HG03025 (cell line): ENCODE results near the gene PEMT.
"Not testable (repeated sequence)": the region's sequence is repeated elsewhere in the genome, so short reads cannot be mapped to it uniquely, and the experiment has no call there.

Experiments used
- ATAC-seq: cut with Tn5 transposase; IDR thresholded peaks from one replicate; pipeline ENCODE4 v1.9.1; 2021; ENCODE audit warnings: mild to moderate bottlenecking, moderate library complexity; ENCODE audit not compliant: unreplicated experiment, low FRiP score

The PEMT gene

DNA sequence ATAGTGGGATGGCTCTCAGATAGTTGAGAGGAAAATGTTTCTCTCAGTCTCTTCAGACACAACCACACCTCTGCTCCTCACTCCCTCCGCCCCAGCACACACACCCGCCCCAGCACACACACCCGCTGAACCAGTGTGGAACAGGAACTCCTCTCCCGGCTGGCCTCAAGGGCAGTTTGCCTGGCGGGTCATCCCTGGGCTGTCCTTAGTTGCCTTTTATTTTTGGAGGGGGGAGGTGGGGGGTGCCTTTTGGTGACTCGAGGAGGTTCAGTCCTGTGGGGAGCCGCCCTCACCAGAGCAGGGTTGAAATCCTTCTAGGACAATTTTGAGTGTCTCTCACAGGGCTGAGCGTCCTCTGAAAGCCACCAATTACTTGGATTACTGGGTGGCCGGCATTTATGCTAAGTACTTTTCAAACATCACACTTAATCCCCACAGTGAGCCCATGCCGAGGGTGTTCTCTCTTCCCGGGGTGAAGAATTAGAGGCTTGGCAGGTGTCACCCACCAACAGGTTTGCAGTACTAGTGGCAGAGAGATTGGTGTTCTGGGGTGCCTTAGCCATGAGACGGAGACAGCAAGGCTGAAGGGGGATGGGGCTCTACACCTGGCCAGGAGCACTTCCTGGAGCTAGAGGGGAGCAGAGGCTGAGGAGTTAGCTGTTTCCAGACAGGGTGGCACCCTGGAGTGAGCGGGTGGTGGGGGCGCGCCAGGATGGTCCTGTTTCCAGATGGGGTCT lies 98.1 kb downstream of the PEMT start:
- ATAC-seq = no peak

DNA sequence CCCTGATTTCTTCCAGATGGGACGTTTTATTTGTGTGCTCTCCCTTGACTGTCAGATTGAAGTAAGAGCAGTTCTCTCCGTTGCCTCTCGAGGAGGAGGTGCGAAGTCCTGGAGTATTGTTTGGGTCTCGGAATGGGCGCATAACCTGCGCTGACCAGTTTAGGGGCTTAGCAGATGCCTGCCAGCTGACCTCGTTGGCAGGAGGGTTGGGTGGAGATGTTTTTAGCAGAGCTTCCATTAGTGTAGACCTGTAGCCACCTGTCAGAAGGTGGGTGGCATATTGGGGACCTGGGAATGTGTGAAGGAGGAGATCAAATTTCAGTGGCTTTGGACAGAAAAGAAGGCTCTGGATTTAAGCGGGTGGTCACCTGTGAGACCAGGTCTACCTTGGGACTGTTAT lies 98.9 kb downstream of the PEMT start:
- no peak for ATAC-seq

DNA sequence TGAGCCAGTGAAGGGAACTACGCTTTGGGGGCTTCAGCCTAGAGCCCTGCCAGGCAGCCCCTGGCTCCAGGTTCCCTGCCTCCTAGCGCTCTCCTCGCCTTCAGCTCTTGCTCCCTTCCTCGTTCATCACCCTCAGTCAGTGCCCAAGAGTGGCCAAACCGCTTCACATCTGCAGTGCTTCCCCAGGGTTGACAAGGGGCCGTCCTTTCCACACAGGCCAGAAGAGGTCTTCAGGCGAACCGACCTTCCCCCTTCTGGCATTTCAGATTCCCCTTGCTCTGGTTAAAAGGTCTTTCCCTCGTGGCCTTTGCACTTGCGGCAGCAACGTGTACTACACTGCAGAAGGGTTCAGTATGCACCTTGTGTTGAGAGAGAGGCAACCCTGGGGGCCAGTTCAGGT lies 99.4 kb downstream of the PEMT start:
- no peak for ATAC-seq

GRCh38 chr17:17491546-17491988 lies 99.9 kb downstream of the PEMT start:
- no peak for ATAC-seq

GRCh38 chr17:17491031-17491471 lies 100.5 kb downstream of the PEMT start:
- ATAC-seq = no peak

GRCh38 chr17:17487998-17488397 lies 103.5 kb downstream of the PEMT start:
- no peak for ATAC-seq

DNA sequence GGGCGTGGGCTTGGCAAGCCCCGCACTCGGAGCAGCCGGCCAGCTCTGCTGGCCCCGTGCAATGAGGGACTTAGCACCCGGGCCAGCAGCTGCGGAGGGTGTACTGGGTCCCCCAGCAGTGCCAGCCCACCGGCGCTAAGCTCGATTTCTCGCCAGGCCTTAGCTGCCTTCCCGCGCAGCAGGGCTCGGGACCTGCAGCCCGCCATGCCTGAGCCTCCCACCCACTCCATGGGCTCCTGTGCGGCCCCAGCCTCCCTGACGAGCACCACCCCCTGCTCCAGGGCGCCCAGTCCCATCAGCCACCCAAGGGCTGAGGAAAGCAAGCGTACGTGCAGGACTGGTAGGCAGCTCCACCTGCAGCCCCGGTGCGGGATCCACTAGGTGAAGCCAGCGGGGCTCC lies 105.1 kb downstream of the PEMT start:
- ATAC-seq = not testable (repeated sequence)

DNA sequence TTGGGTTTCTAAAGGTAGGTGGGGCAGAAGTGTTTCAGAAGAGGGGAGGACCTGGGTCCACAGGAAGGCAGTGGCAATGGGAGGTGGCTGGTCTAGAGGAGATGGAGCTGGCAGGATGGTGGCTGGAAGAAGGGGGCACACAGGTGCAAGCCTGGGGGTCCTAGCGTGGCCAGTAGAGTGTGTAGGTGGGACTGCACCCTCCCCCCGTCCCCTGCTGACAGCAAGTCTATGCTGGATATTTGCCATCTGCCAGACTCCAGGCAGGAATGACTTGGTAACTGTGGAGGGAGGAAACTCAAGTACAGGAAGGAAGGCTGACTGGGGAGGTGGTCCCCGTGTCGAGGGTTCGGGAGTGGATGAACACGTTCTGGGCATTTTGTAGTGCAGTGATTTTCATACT lies 106.1 kb downstream of the PEMT start:
- ATAC-seq = no peak

GRCh38 chr17:17484451-17484899 lies 107.0 kb downstream of the PEMT start:
- no peak for ATAC-seq

GRCh38 chr17:17481860-17482259 lies 109.6 kb downstream of the PEMT start:
- no peak for ATAC-seq

GRCh38 chr17:17480593-17481148 lies 110.8 kb downstream of the PEMT start:
- ATAC-seq = no peak

DNA sequence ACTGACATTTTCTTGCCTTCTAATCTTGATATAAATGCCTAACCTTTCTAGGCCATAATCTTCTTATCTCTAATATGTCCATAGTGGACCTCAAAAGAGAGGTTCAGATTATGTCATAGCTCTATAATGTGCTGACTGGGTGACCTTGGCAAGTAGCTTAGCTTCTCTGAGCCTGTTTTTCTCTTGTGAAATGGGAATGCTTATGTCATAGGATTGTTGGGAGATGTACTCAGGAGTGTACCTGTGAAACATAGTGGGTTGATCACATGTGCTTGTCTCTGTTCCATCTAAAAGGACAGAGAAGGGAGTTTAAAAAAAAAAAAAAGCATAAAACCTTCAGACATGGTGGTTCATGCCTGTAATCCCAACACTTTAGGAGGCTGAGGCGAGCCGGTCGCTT lies 112.3 kb downstream of the PEMT start:
- no peak for ATAC-seq

DNA sequence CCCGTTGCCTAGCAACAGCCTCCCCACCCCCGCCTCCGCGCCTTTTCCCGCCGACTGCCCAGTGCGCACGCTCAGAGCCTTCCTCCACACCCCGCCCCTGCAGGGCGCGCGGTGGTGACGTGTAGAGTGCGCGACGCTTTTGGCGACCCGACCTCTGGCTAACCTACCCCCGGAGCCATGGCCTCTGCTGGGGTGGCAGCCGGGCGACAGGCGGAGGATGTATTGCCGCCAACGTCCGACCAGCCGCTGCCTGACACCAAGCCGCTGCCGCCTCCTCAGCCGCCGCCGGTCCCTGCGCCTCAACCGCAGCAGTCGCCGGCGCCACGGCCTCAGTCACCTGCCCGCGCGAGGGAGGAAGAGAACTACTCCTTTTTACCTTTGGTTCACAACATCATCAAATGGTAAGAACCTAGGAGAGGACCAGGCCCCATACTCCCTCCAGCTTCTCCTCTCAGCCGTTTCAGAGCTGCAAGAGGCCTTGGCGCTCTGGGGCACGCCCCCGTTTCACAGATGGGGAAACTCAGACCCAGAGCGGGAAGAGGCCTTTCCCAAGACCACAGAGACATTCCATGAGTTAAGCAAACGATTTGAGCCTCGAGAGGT lies 114.5 kb downstream of the PEMT start, which contains the start of gene MED9:
TSS of gene MED9 (plus strand) at position 136 of the 603 bp plus-strand sequence. CDS start at position 178, 42 bp downstream.
- ATAC-seq = peak; percentile 73

DNA sequence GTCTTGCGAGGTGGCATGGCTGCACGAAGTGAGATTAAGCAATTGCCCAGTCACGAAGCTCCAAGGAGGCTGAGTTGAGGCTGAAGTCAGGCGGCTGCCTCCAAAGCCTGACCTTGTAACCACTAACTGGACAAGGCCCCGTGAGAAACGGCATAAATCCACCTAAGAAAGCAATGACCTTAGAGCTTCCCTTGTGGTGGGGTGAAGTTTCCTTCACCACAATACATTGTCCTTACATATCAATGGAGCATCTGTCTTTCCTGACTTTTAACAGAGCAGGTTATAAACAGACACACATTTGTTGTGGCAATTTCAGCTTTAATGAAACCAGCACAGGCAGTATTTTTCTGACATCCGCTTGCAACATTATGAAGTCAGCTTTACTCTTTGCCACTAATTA lies 117.2 kb downstream of the PEMT start:
- no peak for ATAC-seq

GRCh38 chr17:17472333-17472920 lies 119.1 kb downstream of the PEMT start:
- no peak for ATAC-seq

GRCh38 chr17:17469996-17470395 lies 121.5 kb downstream of the PEMT start:
- ATAC-seq = no peak

DNA sequence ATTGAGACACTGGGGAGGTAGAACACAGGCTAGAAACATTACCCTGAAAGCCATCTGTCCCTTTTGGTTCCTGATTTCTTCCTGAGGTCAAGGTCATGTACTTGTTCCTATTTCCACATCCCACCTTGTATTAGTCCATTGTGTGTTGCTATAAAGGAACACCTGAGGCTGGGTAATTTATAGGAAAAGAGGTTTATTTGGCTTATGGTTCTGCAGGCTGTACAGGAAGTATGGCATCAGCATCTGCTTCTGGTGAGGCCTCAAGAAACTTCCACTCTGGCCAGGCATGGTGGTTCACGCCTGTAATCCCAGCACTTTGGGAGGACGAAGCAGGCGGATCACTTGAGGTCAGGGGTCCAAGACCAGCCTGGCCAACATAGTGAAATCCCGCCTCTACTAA lies 122.2 kb downstream of the PEMT start:
- no peak for ATAC-seq

- ATAC-seq = no peak
Measured at GRCh38 chr17:17468217-17469010, 123.1 kb downstream of the PEMT start.

DNA sequence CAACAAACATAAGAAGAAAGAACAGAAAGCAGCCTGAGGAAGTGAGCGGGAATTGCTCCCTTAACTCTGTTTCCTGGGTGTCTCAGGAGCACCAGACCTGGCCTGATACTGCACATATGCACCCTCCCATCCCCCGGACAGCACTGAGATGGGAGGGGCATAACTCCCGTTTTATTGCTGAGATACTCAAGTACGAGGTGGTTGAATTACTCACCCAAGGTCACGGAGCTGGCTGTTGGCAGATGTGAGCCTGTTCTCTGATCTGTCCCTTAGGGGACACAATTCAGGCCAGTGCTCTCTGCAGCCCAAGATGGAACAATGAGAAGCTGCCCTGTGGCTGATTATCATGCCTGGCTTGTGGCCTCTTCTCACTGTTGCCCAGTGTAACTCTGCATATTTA lies 123.8 kb downstream of the PEMT start:
- ATAC-seq = no peak

DNA sequence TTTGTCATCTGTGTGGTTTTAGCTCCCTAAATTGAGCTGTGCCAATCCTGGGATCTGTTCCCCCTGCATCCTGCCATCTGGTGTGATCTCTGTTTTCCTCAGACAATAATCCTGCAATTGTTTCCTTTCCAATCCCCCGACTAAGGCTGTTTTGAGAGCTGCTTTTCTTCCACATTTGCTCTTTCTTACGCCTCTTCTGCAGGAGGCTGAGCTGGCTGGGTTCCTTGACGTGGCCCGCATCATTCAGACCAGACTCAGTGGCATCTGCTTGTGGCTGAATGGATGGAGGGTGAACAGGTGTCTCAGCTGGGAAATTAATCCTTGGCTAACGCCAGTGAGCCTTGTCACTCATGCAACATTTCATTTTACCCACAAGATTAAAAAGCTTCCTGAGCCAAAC lies 124.5 kb downstream of the PEMT start:
- no peak for ATAC-seq

DNA sequence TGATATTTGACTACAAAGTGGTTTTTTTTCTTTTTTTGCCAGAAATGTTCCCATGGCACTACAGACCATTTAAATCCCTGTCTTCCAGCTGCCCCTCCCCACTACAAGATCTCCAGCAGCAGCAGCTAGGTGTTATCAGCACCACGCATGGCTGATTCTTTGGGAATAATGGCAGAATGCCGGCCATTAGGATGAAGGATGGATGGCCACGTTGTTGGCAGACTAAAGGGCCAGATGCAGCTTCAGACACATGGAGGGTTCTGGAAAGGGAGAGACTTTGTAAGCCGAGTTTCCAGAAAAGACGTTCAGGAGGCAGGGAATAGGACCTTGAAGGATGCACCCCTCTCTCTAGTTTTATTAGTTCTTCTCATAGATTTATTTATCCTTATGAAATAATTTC lies 125.0 kb downstream of the PEMT start:
- no peak for ATAC-seq
